Activated CD4-positive, alpha-beta memory T cell treated with anti-CD3 and anti-CD28 coated beads, Interleukin-2, amount 10 ng/mL, durations not matched to agents 7 days and 5 days (primary cell): ENCODE measurements around the gene STK33. TPM values are rescaled to one million over a fixed set of nuclear protein-coding genes. Genes with fewer than 3 reads are reported as not detected.

ENCODE experiments used
- CTCF ChIA-PET: fragments of 350-600 bp; sonication (Branson Sonifier 250); formaldehyde crosslinking; loops from one replicate; lab custom pipeline; 2021; ENCODE audit warnings: antibody characterized with exemption, inconsistent platforms; lab: Charles Lee
- POLR2A ChIA-PET: fragments of 350-600 bp; sonication (Branson Sonifier 250); formaldehyde crosslinking; loops from one replicate; lab custom pipeline; 2021; ENCODE audit warnings: antibody characterized with exemption; lab: Charles Lee
- DNase-seq: peaks from one replicate; pipeline ENCODE4 v3.0.0-alpha.2; 2020
- H3K27ac Mint-ChIP-seq: one replicate; pipeline ENCODE4 v1.8.0; 2021; ENCODE audit warnings: mild to moderate bottlenecking, mixed read lengths
- H3K27me3 Mint-ChIP-seq: one replicate; pipeline ENCODE4 v1.8.0; 2021; ENCODE audit warnings: mixed read lengths
- H3K36me3 Mint-ChIP-seq: one replicate; pipeline ENCODE4 v1.8.0; 2021; ENCODE audit warnings: low read depth, mixed read lengths
- H3K4me1 Mint-ChIP-seq: one replicate; pipeline ENCODE4 v1.8.0; 2021; ENCODE audit warnings: mixed read lengths
- H3K4me3 Mint-ChIP-seq: one replicate; pipeline ENCODE4 v1.8.0; 2021; ENCODE audit warnings: mild to moderate bottlenecking, mixed read lengths
- H3K9me3 Mint-ChIP-seq: one replicate; pipeline ENCODE4 v1.8.0; 2021; ENCODE audit warnings: mixed read lengths
- total RNA-seq, 2 experiments: library from RNA; stranded (reverse); gene quantifications; one replicate each; pipeline ENCODE4 v1.2.3, GENCODE V29; 2021

The STK33 gene
- total RNA-seq, 2 experiments from 2014 or later = 0.18 to 0.71 TPM

DNA sequence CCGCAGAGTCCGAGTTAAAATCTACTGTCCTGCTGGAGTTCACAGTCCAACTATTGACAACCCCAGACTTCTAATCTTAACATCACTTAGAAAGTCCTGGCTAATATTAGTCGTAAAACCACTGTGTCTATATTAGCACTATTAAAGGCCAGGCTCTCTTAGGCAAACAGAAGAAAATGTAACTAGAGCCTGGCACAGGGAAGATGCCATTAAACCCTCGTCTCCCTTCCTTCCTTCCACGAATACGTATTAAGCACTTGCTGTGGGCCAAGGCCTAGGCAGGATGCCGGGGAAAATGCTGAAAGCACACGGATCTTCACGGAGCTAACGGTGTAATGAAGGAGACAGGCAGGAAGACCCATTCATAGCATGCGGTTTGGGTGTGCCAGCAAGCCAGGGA, 248.8 kb downstream of the STK33 start:
- Mint-ChIP-seq H3K4me3 (no peak overlapping the region), H3K36me3 (no peaks in the 10 kb centered on the region), H3K4me1 (no peaks in the 10 kb centered on the region), H3K9me3 (no peaks in the 10 kb centered on the region), H3K27me3 (no peaks in the 10 kb centered on the region), H3K27ac (no peak overlapping the region)
- CTCF ChIA-PET = no interaction called here
- POLR2A ChIA-PET = no interaction called here
- no peak for DNase-seq

DNA sequence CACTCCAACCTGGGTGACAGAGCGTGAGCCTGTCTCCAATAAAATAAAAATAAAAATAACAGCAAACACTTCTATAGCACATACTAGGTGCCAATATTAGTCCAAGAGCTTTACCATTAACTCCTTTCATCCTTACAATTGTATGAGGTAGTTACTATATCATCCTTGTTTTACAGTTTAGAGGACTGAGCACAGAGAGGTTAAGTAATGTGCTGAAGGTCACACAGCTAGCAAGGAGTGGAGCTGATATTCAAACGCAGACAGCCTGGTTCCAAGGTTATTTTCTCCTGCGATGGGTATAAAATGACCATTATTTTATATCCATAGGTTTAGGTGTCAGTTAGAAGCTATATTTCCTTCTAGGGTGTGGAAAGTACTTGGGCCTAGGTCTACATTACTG, 249.7 kb downstream of the STK33 start:
- Mint-ChIP-seq H3K4me3 (no peak overlapping the region), H3K4me1 (no peaks in the 10 kb centered on the region), H3K9me3 (no peaks in the 10 kb centered on the region), H3K27me3 (no peaks in the 10 kb centered on the region), H3K36me3 (no peaks in the 10 kb centered on the region), H3K27ac (no peak overlapping the region)
- CTCF ChIA-PET = no interaction called here
- POLR2A ChIA-PET = no interaction called here
- no peak for DNase-seq

DNA sequence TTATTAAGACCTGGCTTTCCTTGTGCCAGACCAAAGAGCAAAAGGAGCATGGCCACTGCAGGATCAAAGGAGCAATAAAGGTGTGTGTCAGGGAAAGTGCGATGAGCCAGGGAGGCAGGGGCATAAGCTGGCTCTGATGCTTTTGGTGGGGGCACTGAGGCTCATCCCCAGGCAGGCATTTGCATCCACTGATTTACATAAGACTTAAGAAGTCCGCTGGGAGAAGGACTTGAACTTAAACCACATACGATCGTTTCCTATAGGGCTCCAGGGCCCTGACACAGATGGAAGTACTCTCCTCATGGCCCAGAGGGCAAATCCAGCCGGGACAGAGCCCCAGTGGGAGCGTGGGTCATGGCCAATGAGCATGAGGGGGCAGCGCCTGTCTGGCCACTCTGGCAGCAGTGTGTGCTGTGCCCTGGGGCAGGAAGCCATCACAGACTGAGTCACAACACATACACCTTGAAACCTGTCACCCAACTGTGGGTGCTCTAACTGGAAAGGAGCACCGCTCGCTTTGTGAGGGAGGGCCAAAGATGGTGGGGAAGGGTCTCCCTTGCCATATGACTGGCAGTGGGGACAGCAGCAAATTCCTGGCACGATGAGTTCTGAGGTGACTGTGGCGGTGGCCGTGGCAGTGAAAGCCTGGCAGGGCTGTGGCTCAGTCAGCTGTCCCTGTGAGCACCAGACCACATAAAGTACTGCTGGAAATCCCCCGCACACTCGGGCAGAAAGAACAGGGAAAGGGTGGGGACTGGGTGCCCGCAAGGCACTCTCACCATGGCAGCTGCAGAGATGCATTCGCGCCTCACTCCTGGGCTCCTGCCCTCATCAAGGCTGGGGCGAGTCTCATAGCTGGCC, 251.0 kb downstream of the STK33 start:
- POLR2A ChIA-PET = no interaction called here
- Mint-ChIP-seq H3K27ac (no peak overlapping the region), H3K36me3 (no peaks in the 10 kb centered on the region), H3K4me3 (no peak overlapping the region), H3K27me3 (peaks cover 2% of the 10 kb centered on the region), H3K9me3 (no peaks in the 10 kb centered on the region), H3K4me1 (no peaks in the 10 kb centered on the region)
- no peak for DNase-seq
- CTCF ChIA-PET = no interaction called here

DNA sequence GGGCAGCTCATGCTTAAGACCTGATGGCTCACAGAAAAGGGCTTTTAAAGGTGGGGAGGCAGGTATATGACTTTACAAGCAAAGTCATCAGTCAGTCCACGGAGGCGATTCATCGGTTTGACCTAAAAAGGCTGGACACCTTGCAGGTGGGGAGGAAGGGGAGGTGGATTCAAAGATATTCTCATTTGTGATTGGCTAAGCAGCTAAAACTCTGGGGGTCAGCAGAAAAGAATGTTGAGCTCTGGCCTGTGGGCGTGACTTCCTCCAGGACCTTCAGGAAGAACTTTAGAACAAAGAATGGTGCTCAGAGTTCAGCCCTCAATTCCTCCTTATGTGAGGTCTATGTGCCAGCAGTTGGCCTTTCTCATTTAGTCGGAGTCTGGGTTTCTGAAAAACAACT, 252.0 kb downstream of the STK33 start:
- Mint-ChIP-seq H3K4me1 (no peaks in the 10 kb centered on the region), H3K36me3 (no peaks in the 10 kb centered on the region), H3K27ac (no peak overlapping the region), H3K9me3 (no peaks in the 10 kb centered on the region), H3K4me3 (no peak overlapping the region), H3K27me3 (peaks cover 2% of the 10 kb centered on the region)
- POLR2A ChIA-PET = no interaction called here
- DNase-seq = no peak
- CTCF ChIA-PET = no interaction called here

Other genes with a start within 250 kb of the STK33 start
- gene TRIM66, start 88.4 kb upstream of the STK33 start, total RNA-seq = 10 to 100 TPM; 17.8 to 22.4 TPM
- gene RPL27A, start 88.6 kb upstream of the STK33 start, total RNA-seq = 100 to 1,000 TPM; 817 to 856 TPM